OCI-LY1 (cell line): ENCODE measurements around the gene ADSL.

ENCODE experiments used
- CTCF ChIP-seq: fragments of 200-600 bp; sonication (generic), shearing (Covaris generic); IDR thresholded peaks from 2 replicates; pipeline ENCODE4 v1.5.1; 2017; ENCODE audit warnings: mild to moderate bottlenecking, antibody characterized with exemption, low read length, moderate library complexity, mixed read lengths
- EZH2 ChIP-seq: fragments of 200-600 bp; sonication (generic), shearing (Covaris generic); IDR thresholded peaks from 2 replicates; pipeline ENCODE4 v1.8.0; 2017; ENCODE audit warnings: borderline replicate concordance, mixed run types, mild to moderate bottlenecking, antibody characterized with exemption, low read length, moderate library complexity, mixed read lengths

GRCh38 chr22:40383905-40384304 lies 37.6 kb downstream of the ADSL start:
- TF ChIP-seq CTCF (no peak), EZH2 (no peak)
